ENCODE measurements around the gene CAPN10.

DNA sequence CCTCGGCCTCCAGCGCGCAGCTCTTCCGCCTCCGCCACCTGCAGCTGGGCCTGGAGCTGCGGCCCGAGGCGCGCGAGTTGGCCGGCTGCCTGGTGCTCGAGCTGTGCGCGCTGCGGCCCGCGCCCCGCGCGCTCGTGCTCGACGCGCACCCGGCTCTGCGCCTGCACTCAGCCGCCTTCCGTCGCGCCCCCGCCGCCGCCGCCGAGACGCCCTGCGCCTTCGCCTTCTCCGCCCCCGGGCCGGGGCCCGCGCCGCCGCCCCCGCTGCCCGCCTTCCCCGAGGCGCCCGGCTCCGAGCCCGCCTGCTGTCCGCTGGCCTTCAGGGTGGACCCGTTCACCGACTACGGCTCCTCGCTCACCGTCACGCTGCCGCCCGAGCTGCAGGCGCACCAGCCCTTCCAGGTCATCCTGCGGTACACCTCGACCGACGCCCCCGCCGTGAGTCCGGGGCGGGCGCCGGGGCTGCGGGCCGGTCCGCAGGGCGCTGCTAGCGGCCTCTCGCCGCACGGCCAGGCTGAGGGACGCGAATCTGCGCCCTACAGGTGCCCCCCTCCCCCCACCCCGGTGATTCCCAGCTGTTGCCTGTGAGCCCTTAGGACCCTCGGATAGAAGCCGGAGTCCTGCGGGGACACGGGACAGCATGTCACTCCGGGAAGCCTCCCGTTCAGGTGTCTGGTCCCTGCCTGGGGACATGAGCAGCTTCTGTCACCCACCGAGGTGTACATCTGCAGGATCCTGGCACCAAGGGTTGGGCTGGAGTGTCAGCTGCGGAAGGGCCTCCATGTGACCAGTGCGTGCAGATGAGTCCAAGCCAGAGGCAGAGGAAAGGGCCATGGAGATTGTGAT is 17.6 kb upstream of the CAPN10 start:
- TF ChIP-seq POLR2A (IDR thresholded peaks at IDR 0.05; ENCODE audit: low read depth, low read length) (peak; percentile 62; the same call in 1 of the 2 replicates), POLR2AphosphoS5 (IDR thresholded peaks at IDR 0.05; ENCODE audit: low read depth, low read length) (no peak), TAF1 (IDR thresholded peaks at IDR 0.05; ENCODE audit: borderline replicate concordance, low read depth, low read length) (no peak)

Data from GM12892 (cell line).